ENCODE data around the gene PNPO.

DNA sequence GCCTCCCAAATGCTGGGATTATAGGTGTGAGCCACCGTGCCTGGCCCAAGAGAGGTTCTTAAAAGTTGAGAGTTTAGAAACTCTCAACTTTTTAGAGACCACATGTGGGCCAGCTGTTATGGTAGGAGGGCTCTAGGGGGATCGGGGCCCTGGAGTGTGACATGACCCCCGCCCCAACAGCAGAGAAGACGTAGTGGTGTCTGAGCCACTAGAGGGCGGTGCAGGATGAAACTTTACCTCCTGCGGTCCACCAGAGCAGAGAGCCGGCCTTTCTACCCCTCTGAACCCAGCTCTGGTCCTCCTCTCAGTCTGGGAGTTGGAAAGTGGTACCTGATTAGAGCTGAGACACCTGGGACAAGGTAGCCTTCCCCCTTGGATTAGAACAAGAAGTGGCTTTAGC lies 37.0 kb downstream of the PNPO start:
- no peak for TF ChIP-seq POLR2A (IDR thresholded peaks at IDR 0.05; ENCODE audit: low read length)
- TF ChIP-seq GATA1 (IDR thresholded peaks at IDR 0.05; ENCODE audit: low read depth, low read length): no peak

Measured in erythroblast (primary cell).